ENCODE data around the gene ARL14. TPM values are rescaled to one million over a fixed set of nuclear protein-coding genes. Genes with fewer than 3 reads are reported as not detected.

The ARL14 gene
- total and polyA plus RNA-seq, 2 donors (not counting 3 experiments of a cell fraction or from before 2014, with no cell fraction given) = not detected

GRCh38 chr3:160703974-160704373 lies 27.0 kb downstream of the ARL14 start:
- TF ChIP-seq POLR2AphosphoS5 (IDR thresholded peaks at IDR 0.05; ENCODE audit: insufficient read depth, low read depth, low read length) = no peak
- no peak for TF ChIP-seq EZH2 (IDR thresholded peaks at IDR 0.05; ENCODE audit: borderline replicate concordance, low read depth, low read length, severe bottlenecking)
- TF ChIP-seq FOS (IDR thresholded peaks at IDR 0.05; ENCODE audit: borderline replicate concordance, insufficient read depth, low read length) = no peak
- TF ChIP-seq, protein P1, sequence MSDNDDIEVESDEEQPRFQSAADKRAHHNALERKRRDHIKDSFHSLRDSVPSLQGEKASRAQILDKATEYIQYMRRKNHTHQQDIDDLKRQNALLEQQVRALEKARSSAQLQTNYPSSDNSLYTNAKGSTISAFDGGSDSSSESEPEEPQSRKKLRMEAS (IDR thresholded peaks at IDR 0.05; ENCODE audit: insufficient read depth, insufficient read length) = no peak
- no peak for TF ChIP-seq POLR2A (IDR thresholded peaks at IDR 0.05; ENCODE audit: low read depth, low read length)
- TF ChIP-seq MYC (IDR thresholded peaks at IDR 0.05; ENCODE audit: low read depth, low read length) = no peak
- no peak for TF ChIP-seq CTCF (IDR thresholded peaks at IDR 0.05; ENCODE audit: extremely low read depth in 1 of 2, insufficient read depth in 1 of 2, low read depth in 1 of 2, low read length in 2 of 2)
- no peak for TF ChIP-seq JUN (IDR thresholded peaks at IDR 0.05; ENCODE audit: borderline replicate concordance, insufficient read depth, insufficient read length, low read depth)
- TF ChIP-seq GATA2 (IDR thresholded peaks at IDR 0.05; ENCODE audit: insufficient read depth, insufficient read length, low read depth, low read length) = no peak
- ChIA-PET POLR2A (no interaction called here), CTCF (interaction anchor here (1.0 kb wide), 1 partner anchor 605 kb away, joined by 3 read pairs; no protein-coding TSS in a partner anchor)
- dilution Hi-C loops (cut with MboI; ENCODE audit: extremely low pct_ligation_motif_present, low sequenced_read_pairs) (no loop called here), intact Hi-C loops (cut with micrococcal nuclease) (no loop called here)
- no peak for FAIRE-seq
- no peak overlapping the region for H3K27ac ChIP-seq (ENCODE audit: insufficient read depth, low read depth, low read length)
- H3K9me1 ChIP-seq (replicated peaks; ENCODE audit: control insufficient read depth, extremely low read depth, insufficient read depth, low read length) = no peaks in the 10 kb centered on the region
- no TSS peak for BruUV-seq (replicated peaks)
- no peak overlapping the region for H3K4me3 ChIP-seq (replicated peaks in 1 of 3; ENCODE audit: insufficient read depth in 1 of 3, low read depth in 1 of 3, low read length in 3 of 3)
- no peak overlapping the region for H3K4me2 ChIP-seq (ENCODE audit: insufficient read depth, low read length)
- H3K9me3 ChIP-seq (replicated peaks; ENCODE audit: control insufficient read depth, insufficient read depth, low read length) = no peaks in the 10 kb centered on the region
- H3K9ac ChIP-seq (replicated peaks; ENCODE audit: extremely low read depth, insufficient read depth, low read length) = no peak overlapping the region
- H2AFZ ChIP-seq (ENCODE audit: low read depth, low read length) = no peak overlapping the region
- no peaks in the 10 kb centered on the region for H3K36me3 ChIP-seq (ENCODE audit: control insufficient read depth in 2 of 2, extremely low read depth in 1 of 2, insufficient read depth in 2 of 2, low read length in 2 of 2)
- H3K4me1 ChIP-seq (ENCODE audit: control insufficient read depth, extremely low read depth, insufficient read depth, low read length) = no peaks in the 10 kb centered on the region
- H4K20me1 ChIP-seq (replicated peaks; ENCODE audit: control insufficient read depth, extremely low read depth, insufficient read depth, low read length) = no peaks in the 10 kb centered on the region
- peak; percentile 11 for DNase-seq (ENCODE audit: low read depth, low spot score)
- H3K27me3 ChIP-seq (ENCODE audit: control insufficient read depth in 2 of 2, insufficient read depth in 2 of 2, low read length in 2 of 2) = peaks cover 0 to 5% of the 10 kb centered on the region in 2 experiments
- no peaks in the 10 kb centered on the region for H3K79me2 ChIP-seq (ENCODE audit: control insufficient read depth, insufficient read depth, low read length)
